ENCODE data around the gene ZFYVE28. TPM values are rescaled to one million over a fixed set of nuclear protein-coding genes. Genes with fewer than 3 reads are reported as not detected.
A peak's percentile ranks its signal among the peaks of the same experiment; 100 is the strongest.

Gene ZFYVE28
- total RNA-seq, 2 donors from 2014 or later: 5.7 to 16.8 TPM

DNA sequence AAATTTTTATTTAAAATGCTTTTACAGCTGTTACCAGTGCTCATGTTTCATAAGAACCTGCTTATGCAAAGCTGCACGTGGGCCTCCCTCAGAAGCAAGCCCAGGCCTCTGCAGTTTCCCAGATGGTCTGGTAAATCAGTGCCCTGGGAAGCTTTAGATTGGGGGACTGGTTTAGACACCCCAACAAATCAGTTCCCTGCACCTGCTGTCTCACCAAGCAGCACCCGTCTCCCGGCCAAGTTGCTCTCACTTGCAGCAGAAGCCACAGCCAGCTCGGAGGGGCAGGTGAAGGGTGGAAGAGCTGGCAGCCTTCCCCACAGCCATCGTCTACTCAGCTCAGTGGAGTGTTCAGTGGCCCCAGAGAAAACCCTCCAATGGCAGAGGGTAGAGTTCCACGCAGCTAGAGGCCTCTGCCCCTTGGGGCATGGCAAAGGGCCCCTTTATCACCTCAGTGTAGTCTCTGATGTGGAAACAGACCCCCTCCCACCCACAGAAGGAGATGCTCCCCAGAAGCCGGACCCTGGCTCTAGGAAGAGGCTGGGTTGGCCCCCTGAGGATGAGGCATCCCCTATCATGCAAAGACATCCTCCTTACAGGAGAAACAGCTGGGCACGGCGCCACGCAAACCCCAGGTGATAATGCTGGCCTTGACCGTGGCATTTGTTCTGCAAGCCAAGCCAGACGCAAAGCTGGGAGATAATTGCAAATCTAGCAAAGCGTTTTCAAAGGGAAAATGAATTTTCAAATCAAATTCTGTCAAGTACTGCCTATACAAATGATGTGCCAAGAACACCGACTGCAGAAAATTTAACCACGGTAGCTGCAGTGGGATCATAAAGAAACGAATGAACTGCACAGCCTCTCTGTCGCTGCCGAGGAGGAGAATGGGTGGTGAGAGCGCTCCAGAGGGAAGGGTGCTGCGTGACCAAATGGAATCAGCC lies 51.9 kb downstream of the ZFYVE28 start:
- Histone ChIP-seq H3K27ac (no peak overlapping the region), H3K27me3 (no peaks in the 10 kb centered on the region), H3K9me3 (no peaks in the 10 kb centered on the region), H3K4me1 (peaks cover 25% of the 10 kb centered on the region), H3K36me3 (replicated peaks in 1 of 2; ENCODE audit: insufficient read depth in 1 of 2, low read depth in 2 of 2) (no peaks in the 10 kb centered on the region), H3K4me3 (no peak overlapping the region)
- TF ChIP-seq CTCF (IDR thresholded peaks at IDR 0.05): no peak
- TF ChIP-seq POLR2A (IDR thresholded peaks at IDR 0.05): no peak
- ATAC-seq: no peak
- WGBS, 2 donors: 61 to 68% methylated on average over 20 of the region's 20 CpGs
- intact Hi-C loops (cut with DNase I): no loop called here
- no peak for DNase-seq

DNA sequence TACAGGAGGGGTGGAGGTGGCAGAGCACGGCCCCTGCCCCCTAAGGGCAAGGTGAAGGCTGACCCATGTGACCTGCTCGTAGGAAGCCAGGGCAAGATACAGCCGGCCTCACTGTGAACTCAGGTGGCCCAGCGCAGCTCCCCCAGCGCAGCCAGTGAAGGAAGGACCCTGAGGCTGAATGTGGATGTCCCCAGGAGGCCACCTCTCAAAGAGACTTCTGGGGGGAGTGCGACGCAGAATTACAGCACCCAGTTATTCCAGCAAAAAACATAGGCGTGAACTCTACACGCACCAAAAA lies 52.6 kb downstream of the ZFYVE28 start:
- H3K27ac ChIP-seq: no peak overlapping the region
- no peaks in the 10 kb centered on the region for H3K9me3 ChIP-seq
- H3K36me3 ChIP-seq (replicated peaks in 1 of 2; ENCODE audit: insufficient read depth in 1 of 2, low read depth in 2 of 2): no peaks in the 10 kb centered on the region
- TF ChIP-seq POLR2A (IDR thresholded peaks at IDR 0.05) (no peak), CTCF (IDR thresholded peaks at IDR 0.05) (no peak)
- peaks cover 25% of the 10 kb centered on the region for H3K4me1 ChIP-seq
- intact Hi-C loops (cut with DNase I): no loop called here
- WGBS, 2 donors: 83 to 90% methylated on average over 7 to 9 of the region's 9 CpGs
- no peak for DNase-seq
- no peak for ATAC-seq
- no peaks in the 10 kb centered on the region for H3K27me3 ChIP-seq
- no peak overlapping the region for H3K4me3 ChIP-seq

DNA sequence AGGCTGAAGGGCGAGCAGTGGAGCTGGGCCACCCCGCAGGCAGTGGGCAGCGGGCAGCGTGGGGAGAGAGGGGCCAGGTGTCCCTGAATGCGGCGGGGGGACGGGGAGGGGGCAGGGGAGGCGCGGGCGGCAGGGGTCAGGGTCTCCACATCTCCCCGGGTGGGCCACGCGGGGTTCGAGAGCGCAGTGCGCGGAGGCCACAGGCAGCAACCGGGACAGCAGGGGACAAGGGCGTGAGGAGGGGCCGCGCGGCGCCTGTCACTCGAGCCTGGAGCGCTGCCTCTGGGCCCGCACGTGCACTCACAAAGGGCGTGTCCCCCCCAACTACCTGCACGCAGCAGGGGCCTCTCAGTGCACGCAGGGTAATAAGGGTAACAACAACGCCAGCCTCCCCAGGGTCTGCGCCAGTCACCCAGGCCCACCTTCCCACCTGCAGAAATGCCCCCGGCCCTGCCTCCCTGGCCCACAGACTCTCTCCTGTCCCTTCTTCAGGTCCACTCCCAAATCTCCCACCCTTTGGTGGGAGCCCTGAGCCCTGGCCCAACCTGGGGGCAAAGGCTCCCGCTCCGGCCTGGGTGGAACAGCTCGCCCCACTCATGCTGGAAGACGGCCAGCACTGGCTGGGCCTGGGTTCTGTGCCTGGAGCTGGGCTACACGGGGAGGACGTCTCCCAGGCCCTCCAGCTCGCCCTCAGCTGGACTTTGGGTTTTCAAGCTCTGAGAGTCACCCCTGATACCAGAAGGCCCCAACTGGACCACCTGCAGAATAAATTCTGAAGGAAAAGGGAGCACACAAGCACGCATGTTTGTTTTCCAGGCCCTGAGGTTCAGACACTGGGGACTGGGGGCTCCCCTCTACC lies 53.2 kb downstream of the ZFYVE28 start:
- intact Hi-C loops (cut with DNase I): no loop called here
- no peaks in the 10 kb centered on the region for H3K9me3 ChIP-seq
- WGBS, 2 donors: 55 to 98% methylated on average over 9 to 31 of the region's 41 CpGs
- TF ChIP-seq POLR2A (IDR thresholded peaks at IDR 0.05) (no peak), CTCF (IDR thresholded peaks at IDR 0.05) (no peak)
- ATAC-seq (peak; percentile 6), DNase-seq (peak in 1 of 4 donors; percentile 8)
- H3K27me3 ChIP-seq: no peaks in the 10 kb centered on the region
- H3K36me3 ChIP-seq (replicated peaks in 1 of 2; ENCODE audit: insufficient read depth in 1 of 2, low read depth in 2 of 2): no peaks in the 10 kb centered on the region
- peaks cover 25% of the 10 kb centered on the region for H3K4me1 ChIP-seq
- H3K4me3 ChIP-seq: no peak overlapping the region
- peak overlapping the region in 1 of 4 donors; percentile 58 for H3K27ac ChIP-seq

GRCh38 chr4:2364654-2365053 lies 53.8 kb downstream of the ZFYVE28 start:
- Histone ChIP-seq H3K36me3 (replicated peaks in 1 of 2; ENCODE audit: insufficient read depth in 1 of 2, low read depth in 2 of 2) (no peaks in the 10 kb centered on the region), H3K9me3 (no peaks in the 10 kb centered on the region), H3K27me3 (no peaks in the 10 kb centered on the region), H3K27ac (peak overlapping the region in 3 of 4 donors; percentile 52 to 69 (median 58)), H3K4me1 (peaks cover 25% of the 10 kb centered on the region), H3K4me3 (peak overlapping the region in 1 of 2 donors; percentile 7)
- DNase-seq: peak in 3 of 4 donors; percentile 27 to 51 (median 37)
- peak in 2 of 3 donors; percentile 34 for TF ChIP-seq POLR2A (IDR thresholded peaks at IDR 0.05)
- TF ChIP-seq CTCF (IDR thresholded peaks at IDR 0.05): no peak
- ATAC-seq: peak; percentile 16
- intact Hi-C loops (cut with DNase I): no loop called here
- WGBS, 2 donors: 23 to 100% methylated on average over 3 to 46 of the region's 47 CpGs

Measured in body of pancreas (tissue), 4 donors.